PC-3 (cell line): ENCODE data around the gene NFATC1. TPM values are rescaled to one million over a fixed set of nuclear protein-coding genes. Genes with fewer than 3 reads are reported as not detected.
A peak's percentile ranks its signal among the peaks of the same experiment; 100 is the strongest.

Source experiments
- ATAC-seq: fragments of 200-7000 bp; cut with Tn5 transposase; 2 replicates; pipeline ENCODE4 v1.9.1; 2020; ENCODE audit warnings: mild to moderate bottlenecking, moderate library complexity
- BruUV-seq: library from RNA; stranded (reverse); fragments of 400-500 nt; replicated peaks from 2 replicates; lab custom pipeline; 2021; lab: Mats Ljungman, UMichigan
- CTCF ChIA-PET: fragments of 300-600 bp; sonication (Branson Sonifier 250); formaldehyde crosslinking; loops from one replicate; lab custom pipeline; 2022; ENCODE audit warnings: antibody characterized with exemption; lab: Charles Lee
- POLR2A ChIA-PET: fragments of 300-600 bp; sonication (Branson Sonifier 250); formaldehyde crosslinking; loops from one replicate; lab custom pipeline; 2022; ENCODE audit warnings: antibody characterized with exemption; ENCODE audit not compliant: unreplicated experiment; lab: Charles Lee
- DNase-seq: peaks from one replicate; pipeline ENCODE4 v3.0.0-alpha.2; 2015
- H2AFZ ChIP-seq: fragments of 300-600 bp; sonication (generic); 2 replicates; pipeline ENCODE4 v1.6.0; 2016; ENCODE audit warnings: antibody characterized with exemption, low read length
- H3F3A ChIP-seq: fragments of 300-600 bp; sonication (generic); one replicate; pipeline ENCODE4 v1.6.0; 2017; ENCODE audit warnings: antibody characterized with exemption, low read length, control low read depth, mild to moderate bottlenecking; ENCODE audit not compliant: unreplicated experiment
- H3K27ac ChIP-seq: fragments of 300-600 bp; sonication (generic); 2 replicates; pipeline ENCODE4 v1.5.1; 2016; ENCODE audit warnings: mild to moderate bottlenecking, low read length
- H3K27me3 ChIP-seq: fragments of 300-600 bp; sonication (generic); 2 replicates; pipeline ENCODE4 v1.6.1; 2016; ENCODE audit warnings: low read length, mixed read lengths
- H3K36me3 ChIP-seq: fragments of 300-600 bp; sonication (generic); 2 replicates; pipeline ENCODE4 v1.6.1; 2016; ENCODE audit warnings: low read depth, mixed run types, low read length, mixed read lengths
- H3K4me1 ChIP-seq: fragments of 300-600 bp; sonication (generic); 2 replicates; pipeline ENCODE4 v1.5.1; 2016; ENCODE audit warnings: low read length; ENCODE audit not compliant: insufficient read depth
- H3K4me2 ChIP-seq: fragments of 300-600 bp; sonication (generic); 2 replicates; pipeline ENCODE4 v1.6.0; 2016; ENCODE audit warnings: low read length
- H3K4me3 ChIP-seq: fragments of 300-600 bp; sonication (generic); 2 replicates; pipeline ENCODE4 v1.5.1; 2016; ENCODE audit warnings: mild to moderate bottlenecking, low read length, mixed read lengths
- H3K79me2 ChIP-seq: fragments of 300-600 bp; sonication (generic); 2 replicates; pipeline ENCODE4 v1.6.1; 2017; ENCODE audit warnings: low read length, mixed read lengths
- H3K9ac ChIP-seq: fragments of 300-600 bp; sonication (generic); 2 replicates; pipeline ENCODE4 v1.6.0; 2016; ENCODE audit warnings: mild to moderate bottlenecking, low read length
- H3K9me2 ChIP-seq: fragments of 300-600 bp; sonication (generic); replicated peaks from 2 replicates; pipeline ENCODE4 v1.6.1; 2016; ENCODE audit warnings: mixed run types, low read length, mixed read lengths
- H3K9me3 ChIP-seq: fragments of 300-600 bp; sonication (generic); 2 replicates; pipeline ENCODE4 v1.6.1; 2016; ENCODE audit warnings: low read length, mixed read lengths
- H4K20me1 ChIP-seq: fragments of 300-600 bp; sonication (generic); 2 replicates; pipeline ENCODE4 v1.6.1; 2016; ENCODE audit warnings: low read length, mixed read lengths
- EZH2 ChIP-seq: fragments of 300-600 bp; sonication (generic); IDR thresholded peaks from one replicate; pipeline ENCODE4 v1.6.1; 2017; ENCODE audit warnings: antibody characterized with exemption, mild to moderate bottlenecking, low read length; ENCODE audit not compliant: unreplicated experiment
- EZH2phosphoT487 ChIP-seq: fragments of 300-600 bp; sonication (generic); IDR thresholded peaks from 2 replicates; pipeline ENCODE4 v1.6.1; 2018; ENCODE audit warnings: mild to moderate bottlenecking, antibody characterized with exemption, low read length, borderline replicate concordance
- intact Hi-C: fragments of 100-400 bp; cut with micrococcal nuclease; formaldehyde crosslinking; loops from 2 replicates; pipeline ENCODE4 v1.9.0; 2023
- total RNA-seq: library from RNA; depleted of rRNA; stranded (reverse); fragments of >200 nt; gene quantifications from 2 replicates; pipeline ENCODE4 v1.2.3, GENCODE V29; 2014
- TF ChIP-seq, protein P1 (sequence below): fragments of 300-600 bp; sonication (generic); conservative IDR thresholded peaks from 2 replicates; pipeline ENCODE4 v1.5.1; 2017; ENCODE audit warnings: antibody characterized with exemption, low read depth, mild to moderate bottlenecking, low read length

The NFATC1 gene
- total RNA-seq, 1 experiment from 2014 or later: 5.9 TPM

- no TSS peak for BruUV-seq
- TF ChIP-seq EZH2phosphoT487: no peak
- TF ChIP-seq EZH2: no peak
- TF ChIP-seq, protein P1, sequence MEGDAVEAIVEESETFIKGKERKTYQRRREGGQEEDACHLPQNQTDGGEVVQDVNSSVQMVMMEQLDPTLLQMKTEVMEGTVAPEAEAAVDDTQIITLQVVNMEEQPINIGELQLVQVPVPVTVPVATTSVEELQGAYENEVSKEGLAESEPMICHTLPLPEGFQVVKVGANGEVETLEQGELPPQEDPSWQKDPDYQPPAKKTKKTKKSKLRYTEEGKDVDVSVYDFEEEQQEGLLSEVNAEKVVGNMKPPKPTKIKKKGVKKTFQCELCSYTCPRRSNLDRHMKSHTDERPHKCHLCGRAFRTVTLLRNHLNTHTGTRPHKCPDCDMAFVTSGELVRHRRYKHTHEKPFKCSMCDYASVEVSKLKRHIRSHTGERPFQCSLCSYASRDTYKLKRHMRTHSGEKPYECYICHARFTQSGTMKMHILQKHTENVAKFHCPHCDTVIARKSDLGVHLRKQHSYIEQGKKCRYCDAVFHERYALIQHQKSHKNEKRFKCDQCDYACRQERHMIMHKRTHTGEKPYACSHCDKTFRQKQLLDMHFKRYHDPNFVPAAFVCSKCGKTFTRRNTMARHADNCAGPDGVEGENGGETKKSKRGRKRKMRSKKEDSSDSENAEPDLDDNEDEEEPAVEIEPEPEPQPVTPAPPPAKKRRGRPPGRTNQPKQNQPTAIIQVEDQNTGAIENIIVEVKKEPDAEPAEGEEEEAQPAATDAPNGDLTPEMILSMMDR: no peak
- DNase-seq (no peak), ATAC-seq (no peak)
- Histone ChIP-seq H3K27ac (no peak overlapping the region), H3K4me2 (no peak overlapping the region), H3K4me1 (peaks cover 4% of the 10 kb centered on the region; the same call in 1 of the 2 replicates), H3K9me3 (no peaks in the 10 kb centered on the region), H3K9ac (no peak overlapping the region), H3K9me2 (no peaks in the 10 kb centered on the region), H3F3A (no peaks in the 10 kb centered on the region), H3K27me3 (no peaks in the 10 kb centered on the region), H2AFZ (no peak overlapping the region), H4K20me1 (no peaks in the 10 kb centered on the region), H3K36me3 (no peaks in the 10 kb centered on the region), H3K79me2 (no peaks in the 10 kb centered on the region), H3K4me3 (no peak overlapping the region)
- CTCF ChIA-PET: no interaction called here
- POLR2A ChIA-PET: no interaction called here
- intact Hi-C loops: no loop called here
These were observed 18.4 kb upstream of the NFATC1 start for GRCh38 chr18:79377187-79377891.

- Histone ChIP-seq H3F3A (no peaks in the 10 kb centered on the region), H3K4me1 (peaks cover 4% of the 10 kb centered on the region; the same call in 1 of the 2 replicates), H4K20me1 (no peaks in the 10 kb centered on the region), H3K36me3 (no peaks in the 10 kb centered on the region), H3K9me2 (no peaks in the 10 kb centered on the region), H3K9me3 (no peaks in the 10 kb centered on the region), H3K4me2 (peak overlapping the region; percentile 69), H3K27ac (no peak overlapping the region), H3K4me3 (0 out of 2 replicates have a peak overlapping the region, but pooled peaks have one; percentile 22), H3K9ac (no peak overlapping the region), H3K79me2 (no peaks in the 10 kb centered on the region), H3K27me3 (no peaks in the 10 kb centered on the region), H2AFZ (0 out of 2 replicates have a peak overlapping the region, but pooled peaks have one; percentile 49)
- DNase-seq (peak; percentile 76), ATAC-seq (peak; percentile 80)
- intact Hi-C loops: loop anchor here (1.0 to 2.0 kb wide), 2 partner anchors 150 to 266 kb away; no protein-coding TSS in a partner anchor
- BruUV-seq: no TSS peak
- CTCF ChIA-PET: no interaction called here
- POLR2A ChIA-PET: no interaction called here
- TF ChIP-seq, protein P1: peak; percentile 90
- no peak for TF ChIP-seq EZH2
- no peak for TF ChIP-seq EZH2phosphoT487
These were observed 17.0 kb upstream of the NFATC1 start for GRCh38 chr18:79378536-79379250.
